PC-9 (cell line): ENCODE data around the gene SMG6. TPM values are rescaled to one million over a fixed set of nuclear protein-coding genes. Genes with fewer than 3 reads are reported as not detected.

Experiments used
- BruUV-seq: library from RNA; stranded (reverse); fragments of 400-500 nt; replicated peaks from 2 replicates; lab custom pipeline; 2021; lab: Mats Ljungman, UMichigan
- CTCF ChIA-PET: fragments of 300-600 bp; sonication (Branson Sonifier 250); formaldehyde crosslinking; loops from one replicate; lab custom pipeline; 2022; ENCODE audit warnings: antibody characterized with exemption; lab: Charles Lee
- POLR2A ChIA-PET: fragments of 300-600 bp; sonication (Branson Sonifier 250); formaldehyde crosslinking; loops from one replicate; lab custom pipeline; 2022; ENCODE audit warnings: antibody characterized with exemption; ENCODE audit not compliant: unreplicated experiment; lab: Charles Lee
- DNase-seq, 2 experiments: peaks; one replicate each; pipeline versions ENCODE4 v3.0.0 to v3.0.0-alpha.2; 2015 to 2022; ENCODE audit warnings: mixed read lengths in 1 of 2
- H2AFZ ChIP-seq: fragments of 200-600 bp; sonication (generic); 2 replicates; pipeline ENCODE4 v1.8.1; 2017; ENCODE audit warnings: antibody characterized with exemption
- H3F3A ChIP-seq: fragments of 200-600 bp; sonication (generic); 2 replicates; pipeline ENCODE4 v1.8.1; 2017; ENCODE audit warnings: antibody characterized with exemption, mild to moderate bottlenecking, low read depth; ENCODE audit not compliant: insufficient read depth
- H3K27ac ChIP-seq: fragments of 200-600 bp; sonication (generic); 2 replicates; pipeline ENCODE4 v1.6.1; 2016; ENCODE audit warnings: mixed run types
- H3K27me3 ChIP-seq: fragments of 200-600 bp; sonication (generic); 2 replicates; pipeline ENCODE4 v1.6.1; 2016; ENCODE audit warnings: low read depth, mixed run types; ENCODE audit not compliant: insufficient read depth
- H3K36me3 ChIP-seq: fragments of 200-600 bp; sonication (generic); 2 replicates; pipeline ENCODE4 v1.6.1; 2016; ENCODE audit warnings: low read depth, mixed run types
- H3K4me1 ChIP-seq: fragments of 200-600 bp; sonication (generic); replicated peaks from 2 replicates; pipeline ENCODE4 v1.6.1; 2016; ENCODE audit warnings: mixed run types; ENCODE audit not compliant: insufficient read depth
- H3K4me2 ChIP-seq: fragments of 200-600 bp; sonication (generic); 2 replicates; pipeline ENCODE4 v1.6.1; 2017; ENCODE audit warnings: mixed run types
- H3K4me3 ChIP-seq: fragments of 200-600 bp; sonication (generic); 2 replicates; pipeline ENCODE4 v1.6.1; 2016; ENCODE audit warnings: mixed run types
- H3K79me2 ChIP-seq: fragments of 200-600 bp; sonication (generic); 2 replicates; pipeline ENCODE4 v1.6.1; 2017; ENCODE audit warnings: low read depth, mixed run types
- H3K9me2 ChIP-seq: fragments of 200-600 bp; sonication (generic); 2 replicates; pipeline ENCODE4 v1.8.1; 2017; ENCODE audit warnings: mild to moderate bottlenecking; ENCODE audit not compliant: insufficient read depth
- H3K9me3 ChIP-seq: fragments of 200-600 bp; sonication (generic); 2 replicates; pipeline ENCODE4 v1.8.1; 2016; ENCODE audit warnings: low read depth; ENCODE audit not compliant: insufficient read depth
- H4K20me1 ChIP-seq: fragments of 200-600 bp; sonication (generic); 2 replicates; pipeline ENCODE4 v1.8.1; 2017; ENCODE audit not compliant: insufficient read depth
- EZH2 ChIP-seq: fragments of 200-600 bp; sonication (generic); IDR thresholded peaks from 2 replicates; pipeline ENCODE4 v1.8.0; 2017; ENCODE audit warnings: antibody characterized with exemption, low read depth
- intact Hi-C: fragments of 100-400 bp; cut with micrococcal nuclease; formaldehyde crosslinking; loops from one replicate; pipeline ENCODE4 v1.10.0; 2022; ENCODE audit not compliant: unreplicated experiment
- total RNA-seq: library from RNA; stranded (reverse); gene quantifications from 2 replicates; pipeline ENCODE4 v1.2.3, GENCODE V29; 2021
- TF ChIP-seq, protein P1 (sequence below): fragments of 200-600 bp; sonication (generic); conservative IDR thresholded peaks from 2 replicates; pipeline ENCODE4 v1.6.1; 2017; ENCODE audit warnings: mixed run types, antibody characterized with exemption, mild to moderate bottlenecking, moderate library complexity

Gene SMG6
- total RNA-seq, 1 experiment from 2014 or later: 43.1 TPM

GRCh38 chr17:2064520-2064971 is 239.0 kb downstream of the SMG6 start:
- no peak for TF ChIP-seq EZH2
- TF ChIP-seq, protein P1, sequence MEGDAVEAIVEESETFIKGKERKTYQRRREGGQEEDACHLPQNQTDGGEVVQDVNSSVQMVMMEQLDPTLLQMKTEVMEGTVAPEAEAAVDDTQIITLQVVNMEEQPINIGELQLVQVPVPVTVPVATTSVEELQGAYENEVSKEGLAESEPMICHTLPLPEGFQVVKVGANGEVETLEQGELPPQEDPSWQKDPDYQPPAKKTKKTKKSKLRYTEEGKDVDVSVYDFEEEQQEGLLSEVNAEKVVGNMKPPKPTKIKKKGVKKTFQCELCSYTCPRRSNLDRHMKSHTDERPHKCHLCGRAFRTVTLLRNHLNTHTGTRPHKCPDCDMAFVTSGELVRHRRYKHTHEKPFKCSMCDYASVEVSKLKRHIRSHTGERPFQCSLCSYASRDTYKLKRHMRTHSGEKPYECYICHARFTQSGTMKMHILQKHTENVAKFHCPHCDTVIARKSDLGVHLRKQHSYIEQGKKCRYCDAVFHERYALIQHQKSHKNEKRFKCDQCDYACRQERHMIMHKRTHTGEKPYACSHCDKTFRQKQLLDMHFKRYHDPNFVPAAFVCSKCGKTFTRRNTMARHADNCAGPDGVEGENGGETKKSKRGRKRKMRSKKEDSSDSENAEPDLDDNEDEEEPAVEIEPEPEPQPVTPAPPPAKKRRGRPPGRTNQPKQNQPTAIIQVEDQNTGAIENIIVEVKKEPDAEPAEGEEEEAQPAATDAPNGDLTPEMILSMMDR: no peak
- no TSS peak for BruUV-seq
- H4K20me1 ChIP-seq: no peaks in the 10 kb centered on the region; the same call in 1 of the 2 replicates
- H3K4me3 ChIP-seq: no peak overlapping the region
- H3K9me3 ChIP-seq: no peaks in the 10 kb centered on the region
- intact Hi-C loops: no loop called here
- H3K79me2 ChIP-seq: no peaks in the 10 kb centered on the region
- peaks cover 8% of the 10 kb centered on the region; the same call in 1 of the 2 replicates for H3F3A ChIP-seq
- H3K4me1 ChIP-seq: no peaks in the 10 kb centered on the region
- DNase-seq: no peak
- CTCF ChIA-PET: no interaction called here
- H3K4me2 ChIP-seq: no peak overlapping the region
- H3K27ac ChIP-seq: no peak overlapping the region
- H2AFZ ChIP-seq: no peak overlapping the region
- POLR2A ChIA-PET: no interaction called here
- H3K9me2 ChIP-seq: no peaks in the 10 kb centered on the region
- no peaks in the 10 kb centered on the region for H3K36me3 ChIP-seq
- no peaks in the 10 kb centered on the region for H3K27me3 ChIP-seq

DNA sequence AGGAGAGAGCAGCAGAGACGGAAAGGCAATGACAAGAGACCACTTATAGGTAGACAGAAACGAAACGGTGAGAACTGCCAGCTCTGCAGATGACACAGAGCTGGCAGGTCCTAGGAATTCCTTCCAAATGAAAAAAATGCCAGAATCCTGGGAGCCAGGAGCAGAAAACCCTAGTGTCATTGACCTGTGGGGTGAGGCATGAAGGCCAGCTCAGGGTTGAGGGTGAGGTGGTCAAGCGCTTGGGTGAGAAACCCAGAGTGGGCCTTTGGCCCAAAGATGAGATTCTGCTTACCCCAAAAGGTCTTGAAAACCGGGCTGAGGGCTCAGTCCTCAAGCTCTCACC is 239.5 kb downstream of the SMG6 start:
- TF ChIP-seq EZH2: no peak
- TF ChIP-seq, protein P1: no peak
- H3K79me2 ChIP-seq: no peaks in the 10 kb centered on the region
- H3K27me3 ChIP-seq: no peaks in the 10 kb centered on the region
- no peaks in the 10 kb centered on the region for H3K4me1 ChIP-seq
- DNase-seq: no peak
- H3K9me3 ChIP-seq: no peaks in the 10 kb centered on the region
- H3K9me2 ChIP-seq: no peaks in the 10 kb centered on the region
- H3K4me3 ChIP-seq: no peak overlapping the region
- H3K4me2 ChIP-seq: no peak overlapping the region
- no peaks in the 10 kb centered on the region for H3K36me3 ChIP-seq
- H3K27ac ChIP-seq: no peak overlapping the region
- CTCF ChIA-PET: no interaction called here
- peaks cover 10% of the 10 kb centered on the region; the same call in 1 of the 2 replicates for H3F3A ChIP-seq
- BruUV-seq: no TSS peak
- POLR2A ChIA-PET: interaction anchor here (0.6 kb wide), 1 partner anchor 172 kb away, joined by 3 read pairs; no protein-coding TSS in a partner anchor
- no peak overlapping the region for H2AFZ ChIP-seq
- intact Hi-C loops: no loop called here
- no peaks in the 10 kb centered on the region; the same call in 1 of the 2 replicates for H4K20me1 ChIP-seq

DNA sequence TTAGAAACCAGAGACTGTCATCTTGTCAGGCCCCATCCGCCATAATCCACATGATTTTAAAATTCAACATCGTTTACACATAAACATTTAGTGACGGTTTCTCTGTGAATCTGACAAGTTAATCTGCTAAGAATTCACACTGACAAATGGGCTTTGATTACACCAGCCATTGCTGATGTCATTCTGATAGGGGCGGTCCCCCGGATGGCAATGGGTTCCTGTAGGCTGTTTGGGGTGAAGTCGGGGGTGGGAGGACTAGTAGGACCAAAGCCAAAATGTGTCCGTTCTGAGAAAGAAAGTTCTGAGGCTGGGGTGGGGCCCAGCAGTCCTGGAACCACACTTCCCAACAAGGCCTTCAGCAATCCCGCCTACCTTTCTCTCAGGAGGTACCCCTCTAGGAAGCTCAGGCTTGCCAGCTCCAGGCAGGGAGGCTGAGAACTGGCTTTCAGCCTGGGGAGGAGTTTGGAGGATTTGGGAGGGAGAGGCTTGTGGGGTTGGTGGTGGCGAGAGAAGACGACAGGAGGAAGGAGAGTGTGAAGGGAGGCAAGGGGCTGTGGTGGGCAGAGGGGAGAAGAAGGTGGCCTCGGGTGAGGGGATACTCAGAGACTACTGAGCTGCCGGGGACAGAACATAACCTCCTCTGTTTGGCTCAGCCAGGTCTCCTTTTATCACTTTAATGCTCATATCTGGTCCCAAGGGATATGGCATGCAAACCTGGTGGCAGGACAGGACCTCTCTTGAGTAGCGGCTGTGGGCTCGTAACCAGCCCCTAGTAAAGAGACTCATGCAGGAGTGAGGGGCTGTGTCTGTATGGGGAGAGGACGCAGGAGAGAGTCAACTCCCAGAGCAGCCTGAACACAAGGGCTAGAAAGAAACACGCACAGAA is 240.1 kb downstream of the SMG6 start:
- Histone ChIP-seq H3K79me2 (no peaks in the 10 kb centered on the region), H3K36me3 (no peaks in the 10 kb centered on the region), H3K4me1 (no peaks in the 10 kb centered on the region), H3F3A (peaks cover 10% of the 10 kb centered on the region; the same call in 1 of the 2 replicates), H3K27me3 (no peaks in the 10 kb centered on the region), H3K27ac (no peak overlapping the region), H2AFZ (no peak overlapping the region), H3K9me3 (no peaks in the 10 kb centered on the region), H3K4me2 (no peak overlapping the region), H4K20me1 (no peaks in the 10 kb centered on the region; the same call in 1 of the 2 replicates), H3K9me2 (no peaks in the 10 kb centered on the region), H3K4me3 (no peak overlapping the region)
- ChIA-PET POLR2A (interaction anchor here (0.6 kb wide), 1 partner anchor 172 kb away, joined by 3 read pairs; no protein-coding TSS in a partner anchor), CTCF (no interaction called here)
- TF ChIP-seq EZH2: no peak
- TF ChIP-seq, protein P1: no peak
- BruUV-seq: no TSS peak
- no peak for DNase-seq
- intact Hi-C loops: no loop called here
